HCEC 1CT (cell line): ENCODE data around the gene PTBP1.

Experiments
- DNase-seq: peaks from one replicate; pipeline ENCODE4 v3.0.0-alpha.2; 2017

Gene PTBP1

DNA sequence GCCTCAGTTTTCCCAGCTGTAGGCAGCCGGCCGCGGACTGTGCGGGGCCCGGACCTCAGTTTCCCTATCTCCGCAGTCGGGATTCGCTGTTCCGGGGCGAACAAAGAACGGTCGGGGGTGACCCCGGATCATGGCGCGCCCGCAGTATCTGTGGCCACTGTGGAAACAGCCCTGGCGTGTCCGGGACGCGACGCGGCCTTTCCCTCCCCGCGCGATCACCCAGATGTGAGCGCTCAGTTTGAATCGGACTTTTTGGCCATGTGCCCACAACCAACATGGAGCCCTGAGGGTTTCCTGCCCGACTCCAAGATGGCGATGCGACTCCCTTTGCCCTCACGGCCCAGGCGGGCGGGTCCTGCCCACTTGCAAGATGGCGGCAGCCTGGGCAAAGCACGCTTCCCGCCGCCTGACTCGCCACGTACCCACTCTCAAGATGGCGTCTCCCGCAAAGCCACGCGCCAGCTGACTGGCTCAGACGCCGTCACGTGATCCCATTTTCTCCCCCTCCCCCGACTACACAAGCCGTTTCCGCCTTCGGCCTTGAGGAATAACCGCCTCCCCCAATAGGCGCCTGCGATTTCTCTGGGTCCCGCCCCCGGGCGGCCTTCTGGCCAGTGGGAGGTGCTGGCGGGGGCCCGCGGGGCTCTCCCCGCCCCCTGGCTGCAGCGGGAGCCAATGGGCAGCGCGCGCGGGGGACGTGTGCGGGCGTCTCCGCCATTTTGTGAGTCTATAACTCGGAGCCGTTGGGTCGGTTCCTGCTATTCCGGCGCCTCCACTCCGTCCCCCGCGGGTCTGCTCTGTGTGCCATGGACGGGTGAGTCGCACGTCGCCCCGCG lies at the start of gene PTBP1:
Gene PTBP1, plus strand, starts transcription at position 761 of the 836 bp plus-strand sequence. Its CDS starts 46 bp downstream, at position 807.
- peak; percentile 100 for DNase-seq

DNA sequence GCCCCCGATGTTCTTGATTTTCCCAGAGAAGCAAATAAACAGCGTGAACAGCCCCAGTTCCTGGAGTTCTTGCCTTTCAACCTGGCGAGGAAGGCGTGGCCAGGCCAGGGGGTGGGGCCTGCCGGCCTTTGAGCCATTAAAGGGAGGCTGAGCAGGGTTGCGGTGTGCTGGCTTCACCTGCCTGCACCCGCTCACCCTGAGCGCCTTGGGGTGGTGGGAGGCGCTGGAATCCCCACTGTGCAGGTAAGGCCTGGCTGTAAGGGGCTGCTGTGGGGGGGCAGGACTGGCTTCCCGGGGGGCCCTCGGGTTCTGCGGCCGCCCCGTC lies 49.0 kb upstream of the PTBP1 start:
- no peak for DNase-seq

DNA sequence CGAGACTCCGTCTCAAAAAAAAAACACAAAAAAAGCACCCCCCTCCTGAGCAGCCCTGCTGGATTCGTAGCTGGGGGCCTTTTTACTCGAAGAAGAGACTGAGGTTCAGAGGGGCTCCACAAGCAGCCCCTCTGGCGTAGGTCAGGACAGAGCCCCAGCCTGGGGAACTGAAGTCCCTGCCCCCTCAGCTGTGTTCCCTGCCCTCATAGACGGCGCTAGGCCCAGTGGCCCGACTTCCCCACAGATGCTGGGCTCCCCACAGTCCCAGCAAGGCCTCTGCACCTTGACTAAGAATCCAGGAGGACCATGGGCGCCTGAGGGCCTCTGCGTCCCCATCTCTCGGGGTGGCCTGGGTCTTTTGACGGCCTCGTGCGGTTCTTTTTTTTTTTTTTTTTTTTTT lies 47.4 kb upstream of the PTBP1 start:
- no peak for DNase-seq

DNA sequence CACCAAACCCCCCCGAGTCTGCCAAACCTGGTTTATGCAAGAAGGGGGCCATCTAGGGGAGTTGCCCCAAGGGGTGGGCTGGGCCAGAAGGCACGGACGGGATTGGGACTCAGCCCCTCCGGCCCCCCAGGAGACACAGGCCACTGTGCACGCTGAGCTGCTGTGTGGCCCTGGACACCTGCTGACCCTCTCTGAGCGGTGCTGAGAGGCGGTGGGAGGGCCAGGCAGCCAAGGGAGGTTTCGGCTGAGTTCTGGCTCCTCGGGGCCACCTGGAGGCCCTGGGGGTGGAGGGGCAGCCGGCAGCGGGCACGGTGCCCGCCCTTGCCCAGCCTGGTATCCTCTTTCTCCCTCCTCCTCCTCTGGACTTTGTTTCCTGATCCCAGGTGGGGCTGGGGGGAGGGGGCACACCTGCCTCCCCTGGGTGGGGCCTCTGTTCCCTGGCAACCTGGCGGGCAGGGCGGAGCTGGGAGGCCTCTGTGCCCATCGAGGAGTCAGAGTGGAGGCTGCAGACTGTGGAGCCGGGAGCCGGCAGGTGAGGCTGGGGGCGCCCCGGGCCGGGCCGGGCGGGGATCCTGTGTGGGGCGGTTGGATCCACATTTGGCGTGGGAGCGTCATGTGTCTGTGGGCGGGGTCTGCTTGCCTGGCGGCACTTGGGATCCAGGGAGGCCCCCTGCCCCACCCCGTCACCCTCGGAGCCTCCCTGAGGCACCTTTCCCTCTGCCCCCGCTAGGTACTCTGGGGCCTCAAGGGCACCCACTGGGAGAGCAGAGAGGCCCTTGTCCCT lies 46.4 kb upstream of the PTBP1 start, which contains the start of gene MISP:
Gene MISP, plus strand, starts transcription at position 473 of the 784 bp plus-strand sequence. CDS start 5,835 bp downstream, outside the sequence.
- DNase-seq = no peak

DNA sequence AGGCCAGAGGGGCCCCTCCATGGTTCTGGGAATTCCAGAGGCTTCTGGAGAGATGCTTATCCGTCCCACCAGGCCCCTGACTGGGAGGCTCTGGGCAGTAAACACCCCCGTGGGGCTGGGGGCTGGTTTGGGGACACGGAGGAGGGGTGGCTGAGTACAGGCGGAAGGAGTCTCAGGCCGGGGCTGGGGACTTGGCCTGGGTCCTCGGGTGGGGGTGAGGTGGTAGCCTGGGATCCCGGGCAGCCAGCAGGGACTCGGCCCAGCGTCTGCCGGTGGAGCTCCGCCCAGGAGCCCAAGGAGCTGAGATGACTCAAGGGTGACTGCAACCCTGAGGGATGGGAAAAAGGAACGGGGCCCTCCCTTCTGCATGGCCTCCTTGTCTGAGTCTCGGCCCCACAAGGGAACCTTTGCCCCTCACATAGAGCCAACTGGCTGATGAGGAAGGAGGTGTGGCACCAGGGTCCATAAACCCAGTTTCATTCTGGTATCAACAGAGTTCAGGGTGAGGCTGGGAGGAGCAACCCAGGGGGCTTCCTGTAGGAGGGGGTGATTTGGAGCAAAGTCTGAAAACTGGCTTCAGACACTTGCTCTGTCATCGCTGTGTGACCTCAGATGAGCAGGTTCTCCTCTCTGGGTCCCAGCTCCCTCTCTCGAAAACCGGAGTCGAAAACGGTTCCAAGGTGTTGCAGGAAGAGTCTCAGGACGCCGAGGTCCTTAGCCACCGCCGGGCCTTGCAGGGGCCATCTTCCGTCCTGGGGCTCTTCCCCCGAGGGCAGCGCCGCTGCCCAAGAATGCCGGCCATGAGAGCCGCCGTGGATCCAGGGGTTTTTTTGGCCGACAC lies 45.5 kb upstream of the PTBP1 start:
- peak; percentile 88 for DNase-seq

DNA sequence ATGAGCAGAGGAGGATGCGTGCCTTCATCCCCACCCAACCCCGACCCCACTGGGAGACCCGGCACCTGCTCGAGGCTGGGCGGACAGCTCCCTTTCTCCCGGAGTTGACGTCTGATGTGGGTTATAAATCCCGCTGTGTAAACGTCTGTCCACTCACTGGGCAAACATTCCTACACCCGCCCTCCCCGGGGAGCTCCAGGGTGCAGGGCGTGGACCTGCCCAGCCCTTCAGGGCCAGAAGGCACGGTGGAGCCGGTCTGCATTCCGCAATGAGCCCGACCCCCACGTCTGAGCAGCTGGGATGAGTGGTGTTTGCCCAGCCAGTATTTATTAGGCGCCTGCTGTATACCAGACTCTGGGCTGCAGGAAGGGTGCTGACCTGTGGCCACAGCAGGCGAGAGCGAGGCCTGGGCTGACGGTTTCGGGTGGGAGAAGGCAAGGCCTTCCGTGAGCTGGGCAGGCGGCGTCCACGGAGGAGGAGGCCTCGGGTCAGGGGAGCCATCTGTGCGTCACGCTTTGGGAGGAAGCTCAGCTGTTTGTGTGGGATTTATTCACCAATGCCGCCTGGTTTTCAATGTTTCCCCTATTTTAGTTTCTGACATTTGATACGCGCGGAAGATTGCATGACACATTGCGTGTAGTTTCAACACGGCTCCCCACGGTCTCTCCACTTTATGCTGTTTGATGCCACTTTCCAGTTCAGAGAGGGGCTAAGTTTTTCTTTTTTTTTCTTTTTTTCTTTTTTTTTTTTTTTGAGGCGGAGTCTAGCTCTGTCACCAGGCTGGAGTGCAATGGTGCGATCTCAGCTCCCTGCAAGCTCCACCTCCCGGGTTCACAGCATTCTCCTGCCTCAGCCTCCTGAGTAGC lies 44.4 kb upstream of the PTBP1 start:
- peak; percentile 87 for DNase-seq

DNA sequence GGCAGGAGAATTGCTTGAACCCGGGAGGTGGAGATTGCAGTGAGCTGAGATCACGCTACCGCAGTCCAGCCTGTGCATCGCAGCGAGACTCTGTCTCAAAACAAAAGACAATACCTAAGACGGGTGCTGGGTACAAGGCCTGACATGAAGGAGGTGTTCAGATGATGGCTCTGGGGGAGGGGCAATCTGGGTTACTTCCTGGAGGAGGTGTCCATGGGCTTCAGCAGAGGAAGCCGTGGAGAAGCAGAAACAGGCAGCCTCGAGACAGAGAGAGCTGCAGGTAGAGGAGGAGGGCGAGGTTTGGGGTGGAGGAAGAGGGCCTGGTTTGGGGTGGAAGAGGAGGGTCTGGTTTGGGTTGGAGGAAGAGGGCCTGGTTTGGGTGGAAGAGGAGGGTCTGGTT lies 42.7 kb upstream of the PTBP1 start:
- DNase-seq = no peak

DNA sequence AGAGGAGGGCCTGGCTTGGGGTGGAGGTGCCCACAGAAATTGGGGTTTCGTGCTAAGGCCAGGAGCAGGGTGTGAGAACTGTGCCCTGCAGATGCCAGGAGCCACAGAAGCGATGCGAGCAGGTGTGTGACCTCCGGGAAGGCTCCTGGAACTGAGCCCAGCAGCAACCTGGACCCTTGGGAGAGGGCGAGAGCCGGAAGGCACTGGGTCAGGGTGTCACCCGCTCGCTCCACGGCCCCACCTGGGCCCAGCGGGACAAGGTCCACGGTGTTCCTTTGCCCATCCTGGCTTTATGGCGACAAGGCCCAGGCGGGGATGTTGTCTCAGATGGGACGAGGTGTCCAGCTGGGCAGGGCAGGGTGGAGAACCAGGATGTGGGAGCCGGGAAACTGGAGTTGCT lies 42.2 kb upstream of the PTBP1 start:
- DNase-seq = no peak

DNA sequence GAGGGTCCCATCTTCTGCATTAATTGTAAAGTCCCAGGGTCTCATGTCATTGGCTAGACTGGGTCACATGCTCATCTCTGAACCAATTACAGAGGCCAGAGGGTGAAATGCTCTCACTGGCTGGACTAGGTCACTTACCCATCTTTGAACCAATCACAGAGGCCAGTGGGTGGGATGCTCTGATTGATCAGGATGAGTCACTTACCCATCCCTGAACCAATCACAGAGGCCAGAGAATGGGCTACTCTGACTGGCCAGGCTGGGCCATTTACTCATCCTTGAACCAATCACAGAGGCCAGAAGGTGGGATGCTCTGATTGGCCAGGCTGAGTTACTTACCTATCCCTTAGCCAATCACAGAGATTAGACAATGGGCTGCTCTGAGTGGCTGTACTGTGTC lies 41.0 kb upstream of the PTBP1 start:
- peak; percentile 38 for DNase-seq

DNA sequence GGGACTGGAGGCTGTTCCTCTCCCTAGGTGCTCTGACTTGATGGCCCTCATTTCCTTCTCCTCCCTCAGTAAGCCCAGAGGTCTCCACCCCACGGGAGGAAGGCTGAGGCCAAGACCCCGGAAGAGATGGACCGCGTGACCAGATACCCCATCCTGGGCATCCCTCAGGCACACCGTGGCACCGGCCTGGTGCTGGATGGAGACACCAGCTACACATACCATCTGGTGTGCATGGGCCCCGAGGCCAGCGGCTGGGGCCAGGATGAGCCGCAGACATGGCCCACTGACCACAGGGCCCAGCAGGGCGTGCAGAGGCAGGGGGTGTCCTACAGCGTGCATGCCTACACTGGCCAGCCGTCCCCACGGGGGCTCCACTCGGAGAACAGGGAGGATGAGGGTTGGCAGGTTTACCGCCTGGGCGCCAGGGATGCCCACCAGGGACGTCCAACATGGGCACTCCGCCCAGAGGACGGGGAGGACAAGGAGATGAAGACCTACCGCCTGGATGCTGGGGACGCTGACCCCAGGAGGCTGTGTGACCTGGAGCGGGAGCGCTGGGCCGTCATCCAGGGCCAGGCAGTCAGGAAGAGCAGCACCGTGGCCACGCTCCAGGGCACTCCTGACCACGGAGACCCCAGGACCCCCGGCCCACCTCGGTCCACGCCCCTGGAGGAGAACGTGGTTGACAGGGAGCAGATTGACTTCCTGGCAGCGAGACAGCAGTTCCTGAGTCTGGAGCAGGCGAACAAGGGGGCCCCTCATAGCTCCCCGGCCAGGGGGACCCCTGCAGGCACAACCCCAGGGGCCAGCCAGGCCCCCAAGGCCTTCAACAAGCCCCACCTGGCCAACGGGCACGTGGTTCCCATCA lies 40.2 kb upstream of the PTBP1 start:
- no peak for DNase-seq

DNA sequence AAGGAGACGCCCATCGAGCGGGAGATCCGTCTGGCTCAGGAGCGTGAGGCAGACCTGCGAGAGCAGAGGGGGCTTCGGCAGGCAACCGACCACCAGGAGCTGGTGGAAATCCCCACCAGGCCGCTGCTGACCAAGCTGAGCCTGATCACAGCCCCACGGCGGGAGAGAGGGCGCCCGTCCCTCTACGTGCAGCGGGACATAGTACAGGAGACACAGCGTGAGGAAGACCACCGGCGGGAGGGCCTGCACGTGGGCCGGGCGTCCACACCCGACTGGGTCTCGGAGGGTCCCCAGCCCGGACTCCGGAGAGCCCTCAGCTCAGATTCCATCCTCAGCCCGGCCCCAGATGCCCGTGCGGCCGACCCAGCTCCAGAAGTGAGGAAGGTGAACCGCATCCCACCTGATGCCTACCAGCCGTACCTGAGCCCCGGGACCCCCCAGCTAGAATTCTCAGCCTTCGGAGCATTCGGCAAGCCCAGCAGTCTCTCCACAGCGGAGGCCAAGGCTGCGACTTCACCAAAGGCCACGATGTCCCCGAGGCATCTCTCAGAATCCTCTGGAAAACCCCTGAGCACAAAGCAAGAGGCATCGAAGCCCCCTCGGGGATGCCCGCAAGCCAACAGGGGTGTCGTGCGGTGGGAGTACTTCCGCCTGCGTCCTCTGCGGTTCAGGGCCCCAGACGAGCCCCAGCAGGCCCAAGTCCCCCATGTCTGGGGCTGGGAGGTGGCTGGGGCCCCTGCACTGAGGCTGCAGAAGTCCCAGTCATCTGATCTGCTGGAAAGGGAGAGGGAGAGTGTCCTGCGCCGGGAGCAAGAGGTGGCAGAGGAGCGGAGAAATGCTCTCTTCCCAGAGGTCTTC lies 39.2 kb upstream of the PTBP1 start:
- DNase-seq = no peak

DNA sequence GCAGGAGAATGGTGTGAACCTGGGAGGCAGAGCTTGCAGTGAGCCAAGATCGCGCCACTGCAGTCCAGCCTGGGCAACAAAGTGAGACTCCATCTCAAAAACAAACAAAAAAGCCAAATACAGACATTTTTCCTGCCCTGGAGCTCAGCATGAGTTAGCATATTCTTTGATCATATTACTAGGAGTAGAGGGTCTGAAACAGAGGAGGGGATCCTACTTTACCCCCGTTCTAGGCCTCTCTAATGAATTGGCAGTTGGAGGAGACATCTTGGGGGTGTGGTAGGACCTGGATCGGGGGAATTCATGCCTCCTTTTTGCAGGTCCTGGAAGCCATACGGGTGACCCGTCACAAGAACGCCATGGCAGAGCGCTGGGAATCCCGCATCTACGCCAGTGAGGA lies 34.1 kb upstream of the PTBP1 start:
- no peak for DNase-seq

DNA sequence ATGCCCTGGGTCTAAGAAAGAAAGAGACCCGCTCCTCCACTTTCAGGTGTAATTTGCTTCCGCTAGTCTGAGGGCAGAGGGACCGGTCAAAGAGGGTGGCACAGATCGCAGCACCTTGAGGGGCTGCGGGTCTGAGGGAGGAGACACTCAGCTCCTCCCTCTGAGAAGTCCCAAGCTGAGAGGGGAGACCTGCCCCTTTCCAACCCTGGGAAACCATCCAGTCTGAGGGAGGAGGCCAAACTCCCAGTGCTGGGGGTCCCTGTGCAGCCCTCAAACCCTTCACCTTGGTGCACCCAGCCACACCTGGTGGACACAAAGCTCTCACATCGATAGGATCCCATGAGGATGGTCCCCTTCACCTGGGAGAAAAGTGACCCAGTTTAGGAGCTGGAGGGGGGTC lies 33.4 kb upstream of the PTBP1 start:
- no peak for DNase-seq

DNA sequence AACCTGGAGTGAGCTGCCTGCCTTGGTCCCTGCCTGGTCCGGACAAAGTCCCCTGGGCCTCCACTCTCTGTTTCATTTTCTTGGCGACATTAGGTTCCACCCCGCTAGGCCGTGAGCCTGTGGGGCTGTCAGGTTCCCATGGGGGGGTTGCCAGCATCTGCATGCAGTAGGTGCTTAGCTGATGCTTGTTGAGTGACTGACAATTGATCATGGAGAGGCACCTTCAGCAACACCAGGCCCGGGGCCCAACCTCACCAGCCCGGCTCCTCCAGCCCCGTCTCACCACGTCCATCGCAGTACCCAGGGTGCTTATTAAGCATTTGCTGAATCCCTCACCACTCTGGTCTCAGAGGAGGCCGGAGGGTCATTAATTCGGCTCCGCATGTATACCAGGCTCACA lies 33.0 kb upstream of the PTBP1 start:
- no peak for DNase-seq

DNA sequence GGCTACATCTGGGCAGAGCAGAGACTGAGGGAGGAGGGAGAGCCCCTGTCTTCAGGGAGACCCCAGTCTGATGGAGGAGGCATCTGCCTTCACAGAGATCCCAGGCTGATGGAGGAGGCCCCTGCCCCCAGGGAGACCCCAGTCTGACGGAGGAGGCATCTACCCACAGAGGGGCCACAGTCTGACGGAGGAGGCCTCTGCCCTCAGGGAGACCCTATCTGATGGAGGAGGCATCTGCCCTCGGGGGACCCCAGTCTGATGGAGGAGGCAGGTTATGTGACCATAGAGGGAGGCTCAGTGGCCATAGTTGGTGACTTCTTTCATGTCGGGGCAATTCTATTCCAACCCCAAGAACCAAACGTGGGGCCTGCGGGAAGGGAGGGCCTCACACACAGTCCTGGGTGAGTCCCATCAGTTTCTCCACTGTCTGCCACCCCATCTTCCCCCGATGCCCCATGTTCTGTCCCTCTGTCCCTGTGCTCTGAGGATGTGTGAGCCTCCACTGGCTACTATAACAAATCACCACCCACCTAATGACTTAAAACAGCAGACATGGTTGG lies 32.0 kb upstream of the PTBP1 start:
- DNase-seq = no peak

DNA sequence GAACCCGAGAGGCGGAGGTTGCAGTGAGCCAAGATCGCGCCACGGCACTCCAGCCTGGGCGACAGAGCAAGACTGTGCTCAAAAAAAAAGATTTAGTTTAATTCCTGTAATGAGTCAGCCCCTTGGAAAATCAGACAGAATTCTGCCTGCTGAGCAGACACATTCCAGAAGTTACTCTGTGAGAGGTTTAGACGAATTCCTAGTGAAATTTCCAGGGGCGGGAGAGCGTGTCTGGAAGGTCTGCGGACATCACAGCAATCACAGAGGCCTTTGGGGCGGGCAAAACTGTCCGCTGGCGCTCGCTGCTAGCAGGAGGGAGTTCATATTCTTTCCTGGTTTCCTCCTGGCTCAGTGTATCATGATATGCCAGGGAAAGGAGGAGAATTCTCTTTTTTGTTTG lies 28.8 kb upstream of the PTBP1 start:
- DNase-seq = peak; percentile 55

DNA sequence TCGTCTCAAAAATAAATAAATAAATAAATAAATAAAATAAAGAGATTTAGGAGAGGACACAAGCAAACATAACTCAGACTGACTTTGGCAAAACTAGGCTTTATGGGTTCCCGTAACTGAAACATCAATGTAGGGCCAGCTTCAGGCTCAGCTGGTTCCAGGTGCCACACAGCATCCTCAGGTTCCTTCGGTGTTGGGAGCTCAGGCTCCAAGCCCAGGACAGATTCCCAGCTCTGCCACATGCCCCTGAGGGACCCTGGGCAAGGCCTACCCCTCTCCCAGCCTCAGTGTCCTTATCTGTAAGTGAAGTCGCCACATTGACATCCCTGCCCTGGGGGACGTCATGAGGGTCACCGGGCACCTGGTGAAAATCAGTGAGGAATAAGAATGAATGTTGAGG lies 27.6 kb upstream of the PTBP1 start:
- no peak for DNase-seq

DNA sequence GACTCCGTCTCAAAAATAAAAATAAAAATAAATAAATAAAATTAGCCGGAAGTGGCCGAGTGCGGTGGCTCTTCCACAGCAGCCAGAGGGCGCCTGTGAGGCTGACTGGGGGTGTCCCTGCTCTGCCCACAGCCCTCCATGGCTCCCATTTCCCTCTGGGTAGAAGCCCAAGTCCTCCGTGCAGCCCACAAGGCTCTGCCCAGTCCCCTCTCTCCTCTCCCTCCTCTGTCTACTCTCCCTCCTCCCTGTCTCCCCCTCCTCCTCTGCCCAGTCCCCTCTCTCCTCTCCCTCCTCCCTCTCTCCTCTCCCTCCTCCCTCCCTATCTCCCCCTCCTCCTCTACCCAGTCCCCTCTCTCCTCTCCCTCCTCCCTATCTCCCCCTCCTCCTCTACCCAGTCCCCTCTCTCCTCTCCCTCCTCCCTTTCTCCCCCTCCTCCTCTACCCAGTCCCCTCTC lies 25.9 kb upstream of the PTBP1 start:
- DNase-seq = peak; percentile 55

DNA sequence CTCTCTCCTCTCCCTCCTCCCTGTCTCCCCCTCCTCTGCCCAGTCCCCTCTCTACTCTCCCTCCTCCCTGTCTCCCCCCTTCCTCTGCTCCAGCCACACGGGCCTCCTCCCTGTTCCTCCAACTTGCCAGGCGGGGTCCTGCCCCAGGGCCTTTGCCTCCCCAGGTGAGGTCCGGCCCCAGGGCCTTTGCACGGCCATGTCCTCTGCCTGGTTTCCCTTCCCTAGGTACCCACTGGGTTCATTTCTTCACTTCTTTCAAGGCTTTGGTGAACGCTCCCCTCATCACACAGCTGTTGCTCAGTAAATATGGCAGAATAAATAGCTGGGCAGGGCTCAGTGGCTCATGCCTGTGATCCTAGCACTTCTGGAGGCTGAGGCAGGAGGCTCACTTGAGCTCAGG lies 25.2 kb upstream of the PTBP1 start:
- DNase-seq = no peak
